KBM-7 (cell line): ENCODE measurements around the gene UBE2O.

Source experiments
- DNase-seq: peaks from one replicate; pipeline ENCODE4 v3.0.0-alpha.2; 2015
- in situ Hi-C: fragments of 300-500 bp; cut with MboI; formaldehyde crosslinking; loops from 2 replicates; pipeline ENCODE4 v1.14.3; 2020; ENCODE audit warnings: low sequenced_read_pairs, low pct_unique_long_range_greater_than_20kb, mixed read lengths

The UBE2O gene

DNA sequence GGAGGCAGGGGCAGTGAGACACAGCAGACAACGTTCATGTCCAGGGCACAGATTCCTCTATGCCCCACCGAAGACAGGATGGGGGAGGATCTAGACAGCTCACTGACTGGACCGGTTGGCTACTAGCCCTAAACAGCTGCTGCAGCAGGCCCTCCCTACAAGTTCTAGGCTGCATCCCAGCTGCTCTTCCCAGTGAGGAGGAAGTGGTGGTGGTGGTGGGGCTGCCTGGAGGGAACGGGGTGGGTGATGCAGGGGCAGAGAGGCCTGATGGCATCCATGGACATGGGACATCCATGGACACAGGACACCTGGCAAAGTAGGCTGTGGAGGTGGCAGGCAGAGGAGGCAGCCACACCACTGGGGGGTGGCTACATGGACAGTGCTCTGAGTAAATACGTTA, 50.2 kb downstream of the UBE2O start:
- in situ Hi-C loops, result no loop called here
- no peak for DNase-seq

- DNase-seq, result no peak
- in situ Hi-C loops, result loop anchor here (10.0 kb wide), 1 partner anchor 95 kb away; the partner anchor contains the start of gene QRICH2
Measured at GRCh38 chr17:76399175-76400172, 53.5 kb downstream of the UBE2O start.

GRCh38 chr17:76398523-76399174, 54.3 kb downstream of the UBE2O start:
- DNase-seq, result no peak
- in situ Hi-C loops, result loop anchor here (10.0 kb wide), 1 partner anchor 94 kb away; the partner anchor contains the start of gene QRICH2

GRCh38 chr17:76397687-76398522, 55.0 kb downstream of the UBE2O start:
- DNase-seq, result peak; percentile 80
- in situ Hi-C loops, result loop anchor here (10.0 kb wide), 1 partner anchor 93 kb away; the partner anchor contains the start of gene QRICH2

GRCh38 chr17:76397184-76397583, 55.8 kb downstream of the UBE2O start:
- in situ Hi-C loops, result loop anchor here (10.0 kb wide), 1 partner anchor 92 kb away; the partner anchor contains the start of gene QRICH2
- no peak for DNase-seq

GRCh38 chr17:76395980-76396379, 57.0 kb downstream of the UBE2O start:
- DNase-seq, result no peak
- in situ Hi-C loops, result loop anchor here (10.0 kb wide), 1 partner anchor 91 kb away; the partner anchor contains the start of gene QRICH2

DNA sequence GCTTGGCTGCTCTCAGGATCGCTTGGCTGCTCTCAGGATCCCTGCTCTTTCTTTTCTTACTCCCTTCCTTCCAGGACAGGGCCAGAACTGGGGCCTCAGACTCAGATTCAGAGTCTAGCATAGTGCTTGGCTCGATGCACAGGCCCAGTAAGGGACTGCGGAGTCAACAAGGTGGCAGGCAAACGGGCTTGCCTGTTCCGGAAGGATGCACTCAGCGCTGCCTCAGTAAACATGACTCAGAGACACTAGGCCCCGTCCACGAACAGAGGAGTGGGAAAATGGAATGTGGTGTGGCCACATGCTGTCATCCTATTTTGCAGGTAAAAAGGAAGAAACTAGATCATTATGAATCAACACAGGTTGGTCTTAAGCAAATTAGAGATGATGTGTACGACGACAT, 58.8 kb downstream of the UBE2O start:
- no peak for DNase-seq
- in situ Hi-C loops, result loop anchor here (10.0 kb wide), 1 partner anchor 89 kb away; the partner anchor contains the start of gene QRICH2

DNA sequence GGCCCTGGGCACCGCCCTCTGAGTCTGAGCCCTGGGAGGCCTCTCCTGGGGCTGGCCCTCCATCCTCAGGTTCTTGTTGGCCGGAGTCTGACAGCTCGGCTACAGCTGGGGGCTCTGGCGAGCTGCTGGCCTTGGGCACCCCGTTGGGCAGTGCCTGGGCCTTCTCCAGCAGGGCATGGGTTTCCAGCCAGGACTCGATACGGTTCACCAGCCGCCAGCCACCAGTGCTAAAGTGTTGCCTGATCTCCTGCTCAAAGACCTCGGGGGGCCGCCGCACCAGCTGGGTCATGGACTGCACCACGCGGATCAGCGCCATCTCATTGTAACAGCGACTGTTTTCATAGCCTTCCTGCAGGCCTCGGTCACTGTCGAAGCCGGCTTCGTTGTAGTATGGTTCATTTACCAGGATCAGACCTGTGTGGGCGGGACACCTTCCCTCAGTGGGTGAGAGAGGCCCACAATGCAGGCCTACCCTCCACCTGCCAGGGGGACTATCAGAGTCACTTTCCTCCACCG, 61.7 kb downstream of the UBE2O start:
- in situ Hi-C loops, result loop anchor here (10.0 kb wide), 1 partner anchor 86 kb away; the partner anchor contains the start of gene QRICH2
- no peak for DNase-seq

DNA sequence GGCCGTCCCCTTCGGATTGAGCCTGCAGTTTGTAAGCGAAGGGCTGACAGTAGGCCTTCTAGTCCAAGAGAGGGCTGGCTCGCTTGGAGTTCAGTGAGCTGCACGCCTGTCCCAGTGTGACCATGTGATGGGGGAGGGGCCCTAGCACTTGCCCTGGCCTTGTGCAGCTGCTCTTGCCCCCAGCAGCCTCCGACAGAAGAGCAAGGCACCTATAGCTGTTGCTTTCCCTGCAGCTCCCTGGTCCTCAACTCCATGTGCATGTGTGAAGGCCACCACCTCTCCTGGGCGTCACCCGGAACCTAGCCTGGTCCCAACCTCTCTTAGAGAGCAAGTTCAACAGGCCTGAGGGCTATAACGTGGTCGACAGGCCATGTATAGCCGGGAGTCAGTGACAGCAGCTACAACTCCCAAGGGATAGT, 62.9 kb downstream of the UBE2O start:
- in situ Hi-C loops, result loop anchor here (10.0 kb wide), 1 partner anchor 85 kb away; the partner anchor contains the start of gene QRICH2

DNA sequence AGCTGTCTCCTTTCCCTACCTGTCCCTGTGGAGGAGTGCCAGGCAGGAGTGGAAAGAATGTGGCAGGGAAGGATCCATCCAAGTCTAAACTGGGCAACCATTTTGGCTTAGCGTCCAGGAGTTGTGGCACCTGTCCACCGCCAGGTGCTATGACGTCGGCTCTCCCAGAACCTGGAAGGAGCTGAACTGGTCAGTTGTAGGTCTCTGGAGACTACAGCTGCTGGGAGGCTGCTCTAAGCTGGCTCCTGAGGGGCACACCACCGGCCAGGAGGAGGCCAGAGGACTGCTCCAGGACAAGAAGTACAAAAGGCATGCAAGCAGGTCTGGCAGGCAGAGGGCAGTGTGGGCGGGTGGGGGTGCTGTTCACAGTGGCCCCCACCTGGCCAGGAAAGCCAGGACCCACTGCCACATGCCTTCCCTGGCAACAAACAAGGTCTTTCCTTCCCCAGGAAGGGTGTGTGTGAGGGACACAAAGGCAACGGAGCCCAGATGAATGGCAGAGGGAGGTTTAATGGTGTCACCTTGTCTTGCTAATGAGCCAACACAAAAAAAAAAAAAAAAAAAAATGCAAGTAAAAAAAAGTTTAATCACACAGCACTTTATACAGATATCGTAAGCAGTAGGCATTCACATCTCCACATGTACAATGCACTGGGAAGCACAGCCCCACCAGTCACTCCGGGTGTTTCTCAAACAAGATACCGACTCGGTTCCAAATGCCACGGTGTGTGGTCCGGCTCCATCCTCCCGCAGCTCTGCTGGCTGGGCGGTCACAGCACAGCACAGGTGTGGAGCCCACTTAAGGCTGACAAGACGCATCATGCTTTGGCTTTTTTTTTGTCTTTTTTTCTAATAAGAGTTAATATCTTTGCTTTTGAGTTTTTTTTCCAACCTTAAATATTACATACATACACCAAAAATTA, 63.7 kb downstream of the UBE2O start:
- in situ Hi-C loops, result no loop called here
- no peak for DNase-seq

More for the DNA sequence above, 62.9 kb downstream of the UBE2O start:
- DNase-seq, result no peak

DNA sequence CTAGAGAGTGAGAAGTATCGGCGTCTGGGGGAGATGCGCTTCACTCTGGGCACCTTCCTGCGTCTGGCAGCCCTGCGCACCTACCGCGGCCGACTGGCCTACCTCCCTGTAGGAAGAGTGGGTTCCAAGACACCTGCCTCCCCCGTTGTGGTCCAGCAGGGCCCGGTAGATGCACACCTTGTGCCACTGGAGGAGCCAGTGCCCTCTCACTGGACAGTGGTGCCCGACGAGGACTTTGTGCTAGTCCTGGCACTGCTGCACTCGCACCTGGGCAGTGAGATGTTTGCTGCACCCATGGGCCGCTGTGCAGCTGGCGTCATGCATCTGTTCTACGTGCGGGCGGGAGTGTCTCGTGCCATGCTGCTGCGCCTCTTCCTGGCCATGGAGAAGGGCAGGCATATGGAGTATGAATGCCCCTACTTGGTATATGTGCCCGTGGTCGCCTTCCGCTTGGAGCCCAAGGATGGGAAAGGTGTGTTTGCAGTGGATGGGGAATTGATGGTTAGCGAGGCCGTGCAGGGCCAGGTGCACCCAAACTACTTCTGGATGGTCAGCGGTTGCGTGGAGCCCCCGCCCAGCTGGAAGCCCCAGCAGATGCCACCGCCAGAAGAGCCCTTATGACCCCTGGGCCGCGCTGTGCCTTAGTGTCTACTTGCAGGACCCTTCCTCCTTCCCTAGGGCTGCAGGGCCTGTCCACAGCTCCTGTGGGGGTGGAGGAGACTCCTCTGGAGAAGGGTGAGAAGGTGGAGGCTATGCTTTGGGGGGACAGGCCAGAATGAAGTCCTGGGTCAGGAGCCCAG, 65.8 kb downstream of the UBE2O start:
- DNase-seq, result no peak
- in situ Hi-C loops, result no loop called here

DNA sequence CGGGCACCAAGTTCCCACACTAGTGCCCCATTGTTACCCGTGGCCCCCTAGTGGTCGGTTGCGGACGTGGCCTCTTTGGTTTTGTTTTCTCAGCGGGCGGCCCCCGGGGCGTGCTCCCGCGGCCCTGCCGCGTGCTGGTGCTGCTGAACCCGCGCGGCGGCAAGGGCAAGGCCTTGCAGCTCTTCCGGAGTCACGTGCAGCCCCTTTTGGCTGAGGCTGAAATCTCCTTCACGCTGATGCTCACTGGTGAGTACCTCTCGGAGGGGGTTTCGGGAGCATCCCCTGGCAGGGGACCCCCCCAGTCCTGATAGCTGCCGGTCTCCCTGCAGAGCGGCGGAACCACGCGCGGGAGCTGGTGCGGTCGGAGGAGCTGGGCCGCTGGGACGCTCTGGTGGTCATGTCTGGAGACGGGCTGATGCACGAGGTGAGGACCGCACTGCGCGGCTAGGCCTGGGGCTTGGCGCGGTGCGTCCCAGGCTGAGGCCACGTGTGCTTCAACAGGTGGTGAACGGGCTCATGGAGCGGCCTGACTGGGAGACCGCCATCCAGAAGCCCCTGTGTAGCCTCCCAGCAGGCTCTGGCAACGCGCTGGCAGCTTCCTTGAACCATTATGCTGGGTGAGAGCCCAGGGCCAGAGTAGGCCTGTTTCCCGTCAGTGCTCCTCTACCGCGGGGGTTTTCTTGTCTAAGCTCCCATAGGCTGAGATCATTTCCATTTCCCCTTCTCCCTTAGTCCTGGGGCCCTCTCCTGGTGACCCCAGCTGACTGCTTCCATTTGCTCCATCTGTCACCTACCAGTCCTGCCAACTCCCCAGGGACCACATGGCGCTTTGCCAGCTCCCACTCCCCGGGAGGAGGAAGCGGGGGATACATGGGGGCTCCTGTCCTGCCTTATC, 66.8 kb downstream of the UBE2O start:
- in situ Hi-C loops, result no loop called here
- peak; percentile 89 for DNase-seq

DNA sequence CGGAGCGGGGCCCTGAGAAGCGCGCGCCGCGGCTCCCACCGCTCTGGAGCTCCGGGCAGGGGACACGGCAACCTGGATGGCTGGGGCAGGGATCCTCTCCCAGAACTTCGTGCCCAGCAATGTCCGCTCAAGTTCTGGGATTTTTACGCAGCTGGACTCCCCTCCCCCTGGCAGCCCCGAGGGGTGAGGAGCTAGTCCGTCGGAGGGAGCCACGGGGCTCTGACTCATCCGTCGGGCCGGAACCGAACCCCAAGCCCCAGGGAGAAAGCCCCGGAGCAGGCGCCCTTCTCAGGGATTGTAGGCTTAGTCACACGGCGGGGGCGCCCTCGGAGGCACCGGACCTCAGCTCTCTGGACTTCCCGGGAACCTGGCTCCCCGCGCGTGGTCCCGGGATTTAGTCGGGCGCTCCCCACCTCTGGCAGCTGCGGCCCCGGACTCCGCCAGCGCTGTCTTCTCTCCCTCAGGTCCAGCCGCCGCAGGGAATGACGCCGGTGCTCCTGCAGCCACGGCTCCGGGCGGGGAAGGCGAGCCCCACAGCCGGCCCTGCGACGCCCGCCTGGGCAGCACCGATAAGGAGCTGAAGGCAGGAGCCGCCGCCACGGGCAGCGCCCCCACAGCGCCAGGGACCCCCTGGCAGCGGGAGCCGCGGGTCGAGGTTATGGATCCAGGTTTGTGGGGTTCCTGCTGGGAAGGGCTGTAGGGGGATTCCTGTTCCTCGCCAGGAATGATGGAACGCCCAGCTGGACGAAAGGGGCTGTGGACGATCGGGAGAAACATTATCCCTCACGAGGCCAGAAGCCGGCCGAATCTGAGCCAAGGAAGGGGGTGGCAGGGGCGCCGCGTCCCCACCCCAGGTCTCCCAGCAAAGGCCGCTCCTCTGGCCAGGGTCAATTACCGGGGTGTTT, 67.7 kb downstream of the UBE2O start:
- in situ Hi-C loops, result no loop called here
- no peak for DNase-seq

- in situ Hi-C loops, result no loop called here
- DNase-seq, result peak; percentile 67
Measured at GRCh38 chr17:76384222-76384986, 68.5 kb downstream of the UBE2O start, which contains the start of gene SPHK1. SPHK1 (plus strand) TSS chr17:76384609; CDS start chr17:76385645, 1,036 bp downstream.
